Activated CD8-positive, alpha-beta memory T cell treated with anti-CD3 and anti-CD28 coated beads for 24 hours (primary cell): ENCODE data around the gene SFMBT2.
"Not testable (repeated sequence)": the region's sequence is repeated elsewhere in the genome, so short reads cannot be mapped to it uniquely, and the experiment has no call there.

Source experiments
- DNase-seq: peaks from one replicate; pipeline ENCODE4 v3.0.0-alpha.2; 2020

The SFMBT2 gene

GRCh38 chr10:7209458-7209857 lies 201.4 kb downstream of the SFMBT2 start:
- DNase-seq: no peak

GRCh38 chr10:7206412-7207100 lies 204.3 kb downstream of the SFMBT2 start:
- DNase-seq: no peak

GRCh38 chr10:7205656-7206055 lies 205.2 kb downstream of the SFMBT2 start:
- no peak for DNase-seq

DNA sequence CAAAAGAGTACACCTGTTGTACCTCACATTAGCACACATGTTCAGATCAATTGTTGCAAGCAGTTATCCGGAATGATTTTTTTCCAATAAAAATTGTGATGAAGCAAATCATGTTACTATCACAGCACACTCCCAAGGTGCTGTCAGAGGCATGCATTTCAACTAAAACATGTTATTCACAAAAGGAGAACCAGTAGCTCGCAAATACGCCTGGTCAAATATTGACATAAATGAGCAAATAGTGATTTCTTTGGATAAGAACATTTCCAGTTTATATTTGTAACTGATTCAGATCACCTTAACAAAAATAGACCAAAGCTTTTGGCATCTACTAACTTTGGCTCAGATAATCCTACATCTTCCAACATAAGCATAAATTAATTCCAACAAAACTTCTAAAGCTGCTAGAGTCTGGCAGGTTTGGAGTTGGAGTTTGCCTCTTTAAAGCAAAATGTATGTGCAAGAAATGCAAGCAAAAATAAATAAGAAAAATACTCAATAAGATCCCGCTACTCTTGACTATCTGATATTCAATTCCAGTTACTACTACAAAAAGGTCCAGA lies 208.0 kb downstream of the SFMBT2 start:
- no peak for DNase-seq

DNA sequence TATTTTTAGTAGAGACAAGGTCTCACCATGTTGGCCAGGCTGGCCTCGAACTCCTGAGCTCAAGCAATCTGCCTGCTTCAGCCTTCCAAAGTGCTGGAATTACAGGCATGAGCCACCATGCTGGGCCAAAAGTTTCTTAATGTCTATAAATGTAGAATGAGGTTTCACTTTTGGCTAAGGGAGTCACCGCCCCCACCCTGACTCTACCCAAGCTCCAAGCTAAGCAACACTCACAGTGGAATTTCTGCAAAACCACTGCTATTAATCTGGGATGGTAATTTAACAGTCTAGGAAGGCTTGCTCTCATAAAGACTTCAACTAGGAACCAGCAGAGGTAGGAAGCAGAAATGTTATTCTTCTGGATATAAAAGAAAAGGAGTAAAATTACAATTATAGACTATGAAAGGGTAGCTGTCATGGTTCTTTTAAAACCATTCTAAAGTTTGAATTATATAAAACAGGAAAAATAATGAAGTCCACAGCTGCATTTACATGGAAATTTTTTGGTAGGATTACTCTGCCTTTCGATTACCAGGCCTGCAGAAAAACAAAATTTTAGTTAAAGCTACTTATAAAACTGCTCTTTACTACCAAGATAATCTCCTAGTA lies 211.6 kb downstream of the SFMBT2 start:
- DNase-seq: no peak

- no peak for DNase-seq
Measured at GRCh38 chr10:7196284-7196683, 214.6 kb downstream of the SFMBT2 start.

- DNase-seq: no peak
Measured at GRCh38 chr10:7195118-7195517, 215.7 kb downstream of the SFMBT2 start.

- DNase-seq: no peak
Measured at GRCh38 chr10:7194571-7194970, 216.3 kb downstream of the SFMBT2 start.

DNA sequence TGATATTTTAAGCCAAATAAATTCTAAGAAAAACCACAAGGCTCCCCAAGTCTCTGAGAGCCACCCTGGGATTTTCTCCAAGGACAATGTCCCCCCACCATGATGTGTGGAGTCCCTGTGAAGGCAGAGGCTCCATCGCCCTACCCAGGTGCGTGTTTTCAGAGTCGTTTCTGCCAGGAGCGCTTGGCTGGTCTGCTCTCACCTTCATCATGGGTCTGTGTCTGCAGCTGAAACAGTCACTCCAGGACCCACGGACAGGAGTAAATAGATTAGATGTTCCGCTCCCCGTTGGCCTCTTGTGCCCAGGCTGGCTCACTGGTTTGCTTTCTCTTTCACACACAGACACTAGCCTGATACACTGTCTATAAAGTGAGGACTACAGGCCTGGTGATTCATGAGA lies 217.5 kb downstream of the SFMBT2 start:
- DNase-seq: peak; percentile 83

GRCh38 chr10:7192831-7193361 lies 217.9 kb downstream of the SFMBT2 start:
- peak; percentile 69 for DNase-seq

DNA sequence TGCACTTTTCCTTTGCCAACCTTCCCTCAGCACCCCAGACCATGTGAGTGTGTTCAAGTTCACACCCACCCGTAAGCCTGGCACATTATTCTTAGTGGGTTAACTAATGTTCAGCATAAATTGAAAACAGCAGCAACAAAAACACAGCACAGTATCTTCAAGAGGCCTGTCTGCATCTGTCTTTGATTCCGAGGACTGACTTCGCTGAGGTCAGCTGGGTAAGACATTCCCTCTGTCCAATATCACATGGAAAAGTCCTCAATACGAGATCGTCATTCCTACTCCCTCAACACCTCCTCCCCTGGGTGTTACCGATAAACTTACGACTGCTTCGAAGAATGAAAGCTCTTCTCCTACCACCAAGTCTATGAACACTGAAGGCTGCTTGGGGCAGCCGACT lies 218.8 kb downstream of the SFMBT2 start:
- no peak for DNase-seq

DNA sequence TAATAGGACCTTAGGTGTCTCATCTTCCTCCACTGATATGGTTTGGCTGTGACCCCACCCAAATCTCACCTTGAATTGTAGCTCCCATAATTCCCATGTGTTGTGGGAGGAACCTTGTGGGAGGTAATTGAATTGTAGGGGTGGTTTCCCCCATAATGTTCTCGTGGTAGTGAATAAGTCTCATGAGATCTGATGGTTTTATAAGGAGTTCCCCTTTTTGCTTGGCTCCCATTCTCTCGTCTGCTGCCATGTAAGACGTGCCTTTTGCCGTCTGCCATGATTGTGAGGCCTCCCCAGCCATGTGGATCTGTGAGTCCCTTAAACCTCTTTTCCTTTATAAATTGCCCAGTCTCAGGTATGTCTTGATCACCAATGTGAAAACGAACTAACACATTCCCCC lies 220.1 kb downstream of the SFMBT2 start:
- not testable (repeated sequence) for DNase-seq

- no peak for DNase-seq
Measured at GRCh38 chr10:7189909-7190308, 220.9 kb downstream of the SFMBT2 start.

DNA sequence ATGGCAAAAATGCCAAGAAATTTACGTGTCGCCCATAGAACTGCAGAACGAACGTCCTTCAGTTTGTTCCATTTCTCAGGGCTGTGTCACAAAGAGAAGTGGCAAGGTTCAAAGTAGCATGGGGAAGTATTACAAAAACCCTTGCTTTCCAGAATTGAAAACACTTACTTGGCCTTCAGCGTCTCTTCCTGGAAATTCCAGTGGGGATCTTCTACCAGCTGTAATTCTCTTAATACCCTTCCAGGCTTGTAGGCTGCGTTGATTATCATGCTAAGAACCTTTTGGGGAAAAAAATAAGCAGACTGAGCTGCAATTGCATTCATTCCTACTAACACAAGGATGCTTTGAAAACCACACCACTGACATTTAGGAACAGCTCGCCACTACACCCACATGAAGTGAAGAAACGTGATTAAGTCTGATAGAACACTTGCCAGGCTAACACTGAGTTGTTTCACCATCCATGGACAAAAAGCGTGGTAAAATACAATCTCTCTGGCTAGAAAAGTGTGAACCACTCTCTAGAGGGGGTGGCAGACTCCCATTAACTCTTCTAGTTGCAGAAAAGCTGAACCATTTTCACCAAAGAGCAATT lies 222.3 kb downstream of the SFMBT2 start:
- no peak for DNase-seq

GRCh38 chr10:7186387-7187018 lies 224.3 kb downstream of the SFMBT2 start:
- DNase-seq: no peak

- no peak for DNase-seq
Measured at GRCh38 chr10:7185367-7185690, 225.5 kb downstream of the SFMBT2 start.

DNA sequence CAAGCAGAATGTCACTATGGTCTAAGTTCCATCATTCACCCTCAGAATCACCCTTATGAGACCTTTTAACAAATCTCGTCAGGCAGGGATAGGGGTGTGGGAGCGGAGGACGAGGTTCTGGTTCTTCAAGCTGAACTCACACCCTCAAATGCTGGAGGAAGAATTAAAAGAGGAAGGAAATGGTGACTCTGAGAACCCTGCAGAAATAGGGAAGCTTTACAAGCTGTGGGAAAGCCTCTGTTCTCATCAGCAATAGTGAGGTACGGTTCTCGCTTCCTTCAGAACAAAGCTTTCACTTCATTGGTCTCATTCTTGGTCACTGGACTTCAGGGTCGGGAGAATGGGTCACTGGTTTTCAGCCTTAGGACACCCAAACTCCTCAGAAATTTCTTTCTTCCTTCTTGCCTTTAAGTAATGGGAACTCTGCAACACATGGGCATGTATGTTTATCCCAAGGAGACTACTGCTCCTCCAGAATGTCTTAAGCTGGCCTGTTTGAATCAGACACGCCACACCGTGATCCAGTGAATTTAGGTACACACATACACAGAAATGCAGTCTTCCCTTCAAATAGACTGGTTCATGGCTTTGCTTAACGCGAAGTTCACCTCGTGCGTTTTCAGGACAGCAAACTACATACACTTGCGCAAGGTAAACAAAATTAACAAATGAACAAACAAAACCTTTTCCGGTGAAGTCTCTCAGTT lies 226.0 kb downstream of the SFMBT2 start:
- no peak for DNase-seq

GRCh38 chr10:7184116-7184515 lies 226.7 kb downstream of the SFMBT2 start:
- not testable (repeated sequence) for DNase-seq

GRCh38 chr10:7182327-7182726 lies 228.5 kb downstream of the SFMBT2 start:
- DNase-seq: not testable (repeated sequence)

- no peak for DNase-seq
Measured at GRCh38 chr10:7181420-7181819, 229.4 kb downstream of the SFMBT2 start.

GRCh38 chr10:7179536-7179935 lies 231.3 kb downstream of the SFMBT2 start:
- DNase-seq: no peak

DNA sequence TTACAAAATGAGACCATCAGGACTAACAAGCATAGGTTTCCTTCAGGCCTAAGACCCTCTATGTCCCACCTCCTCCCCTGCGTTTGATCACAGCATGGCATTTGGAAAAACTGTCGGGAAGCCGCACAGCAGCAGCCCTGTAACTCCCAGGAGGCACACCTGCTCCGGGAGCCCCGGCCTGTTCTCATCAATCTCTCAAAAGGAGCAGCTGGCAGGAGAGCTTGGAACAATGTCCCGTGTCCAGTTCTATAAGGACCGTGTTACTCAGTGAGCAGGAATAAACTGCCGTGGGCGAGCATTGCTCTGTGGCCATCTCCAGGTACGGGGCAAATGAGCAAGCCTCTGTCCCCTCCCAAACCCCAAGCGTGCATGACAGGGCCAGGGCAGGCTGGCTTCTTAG lies 236.9 kb downstream of the SFMBT2 start:
- no peak for DNase-seq

GRCh38 chr10:7171825-7172224 lies 239.0 kb downstream of the SFMBT2 start:
- DNase-seq: no peak
